OCI-LY3 (cell line): ENCODE data around the gene ZNF710.
"Not testable (repeated sequence)": the region's sequence is repeated elsewhere in the genome, so short reads cannot be mapped to it uniquely, and the experiment has no call there.

ENCODE experiments used
- H2AFZ ChIP-seq: fragments of 200-600, 300-600 bp; shearing (Covaris generic); 2 replicates; pipeline ENCODE4 v1.6.0; 2014; ENCODE audit warnings: antibody characterized with exemption, low read depth, low read length
- H3K27ac ChIP-seq: fragments of 200-600, 300-600 bp; sonication (generic); 2 replicates; pipeline ENCODE4 v1.5.1; 2014; ENCODE audit warnings: mild to moderate bottlenecking, low read length, moderate library complexity, mixed read lengths
- H3K27me3 ChIP-seq: fragments of 200-600, 300-600 bp; sonication (generic); 2 replicates; pipeline ENCODE4 v1.6.1; 2014; ENCODE audit warnings: low read depth, low read length, mixed read lengths
- H3K36me3 ChIP-seq: fragments of 200-600, 300-600 bp; sonication (generic); replicated peaks from 2 replicates; pipeline ENCODE3; 2014; ENCODE audit warnings: low read depth, low read length, mixed read lengths
- H3K4me1 ChIP-seq: fragments of 300-600, 200-600 bp; sonication (generic); 2 replicates; pipeline ENCODE4 v1.6.1; 2014; ENCODE audit warnings: low read length, mixed read lengths
- H3K4me2 ChIP-seq: fragments of 200-600, 300-600 bp; sonication (generic); 2 replicates; pipeline ENCODE4 v1.6.1; 2014; ENCODE audit warnings: low read length, mixed read lengths
- H3K4me3 ChIP-seq: fragments of 300-600, 200-600 bp; sonication (generic); 2 replicates; pipeline ENCODE4 v1.5.1; 2014; ENCODE audit warnings: antibody characterized with exemption, mild to moderate bottlenecking, low read length, moderate library complexity
- H3K79me2 ChIP-seq: fragments of 300-600, 200-600 bp; shearing (Covaris generic); 2 replicates; pipeline ENCODE4 v1.6.1; 2014; ENCODE audit warnings: mild to moderate bottlenecking, low read length, mixed read lengths
- H3K9ac ChIP-seq: fragments of 300-600, 200-600 bp; shearing (Covaris generic); 2 replicates; pipeline ENCODE4 v1.6.0; 2014; ENCODE audit warnings: mild to moderate bottlenecking, low read length, moderate library complexity
- H3K9me3 ChIP-seq: fragments of 200-600, 300-600 bp; shearing (Covaris generic); 2 replicates; pipeline ENCODE4 v1.6.1; 2014; ENCODE audit warnings: low read length, mixed read lengths; ENCODE audit not compliant: insufficient read depth
- H4K20me1 ChIP-seq: fragments of 200-600, 300-600 bp; sonication (generic); 2 replicates; pipeline ENCODE4 v1.6.1; 2016; ENCODE audit warnings: low read length, mixed read lengths; ENCODE audit not compliant: insufficient read depth
- EZH2phosphoT487 ChIP-seq: fragments of 200-600 bp; shearing (Covaris generic); IDR thresholded peaks from 2 replicates; pipeline ENCODE4 v1.6.1; 2018; ENCODE audit warnings: antibody characterized with exemption, mixed run types, low read depth
- TF ChIP-seq, protein P1 (sequence below): fragments of 200-600, 300-600 bp; sonication (generic); IDR thresholded peaks from 2 replicates; pipeline ENCODE4 v1.5.1; 2014; ENCODE audit warnings: antibody characterized with exemption, low read length, low read depth

ZNF710 gene

DNA sequence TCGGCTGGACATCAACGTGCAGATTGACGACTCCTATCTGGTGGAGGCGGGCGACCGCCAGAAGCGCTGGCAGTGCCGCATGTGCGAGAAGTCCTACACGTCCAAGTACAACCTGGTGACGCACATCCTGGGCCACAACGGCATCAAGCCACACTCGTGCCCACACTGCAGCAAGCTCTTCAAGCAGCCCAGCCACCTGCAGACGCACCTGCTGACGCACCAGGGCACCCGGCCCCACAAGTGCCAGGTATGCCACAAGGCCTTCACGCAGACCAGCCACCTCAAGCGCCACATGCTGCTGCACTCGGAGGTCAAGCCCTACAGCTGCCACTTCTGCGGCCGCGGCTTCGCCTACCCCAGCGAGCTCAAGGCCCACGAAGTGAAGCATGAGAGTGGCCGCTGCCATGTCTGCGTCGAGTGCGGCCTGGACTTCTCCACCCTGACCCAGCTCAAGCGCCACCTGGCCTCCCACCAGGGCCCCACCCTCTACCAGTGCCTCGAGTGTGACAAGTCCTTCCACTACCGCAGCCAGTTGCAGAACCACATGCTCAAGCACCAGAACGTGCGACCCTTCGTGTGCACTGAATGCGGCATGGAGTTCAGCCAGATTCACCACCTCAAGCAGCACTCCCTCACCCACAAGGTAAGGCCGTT lies 67.0 kb downstream of the ZNF710 start:
- Histone ChIP-seq H3K4me2 (no peak overlapping the region), H3K27ac (no peak overlapping the region), H3K9ac (no peak overlapping the region), H2AFZ (no peak overlapping the region), H3K36me3 (peaks cover 43% of the 10 kb centered on the region), H3K9me3 (no peaks in the 10 kb centered on the region), H4K20me1 (no peaks in the 10 kb centered on the region), H3K4me3 (no peak overlapping the region), H3K4me1 (peaks cover 41% of the 10 kb centered on the region), H3K27me3 (no peaks in the 10 kb centered on the region), H3K79me2 (peaks cover 81% of the 10 kb centered on the region)
- TF ChIP-seq EZH2phosphoT487, result no peak
- TF ChIP-seq, protein P1, sequence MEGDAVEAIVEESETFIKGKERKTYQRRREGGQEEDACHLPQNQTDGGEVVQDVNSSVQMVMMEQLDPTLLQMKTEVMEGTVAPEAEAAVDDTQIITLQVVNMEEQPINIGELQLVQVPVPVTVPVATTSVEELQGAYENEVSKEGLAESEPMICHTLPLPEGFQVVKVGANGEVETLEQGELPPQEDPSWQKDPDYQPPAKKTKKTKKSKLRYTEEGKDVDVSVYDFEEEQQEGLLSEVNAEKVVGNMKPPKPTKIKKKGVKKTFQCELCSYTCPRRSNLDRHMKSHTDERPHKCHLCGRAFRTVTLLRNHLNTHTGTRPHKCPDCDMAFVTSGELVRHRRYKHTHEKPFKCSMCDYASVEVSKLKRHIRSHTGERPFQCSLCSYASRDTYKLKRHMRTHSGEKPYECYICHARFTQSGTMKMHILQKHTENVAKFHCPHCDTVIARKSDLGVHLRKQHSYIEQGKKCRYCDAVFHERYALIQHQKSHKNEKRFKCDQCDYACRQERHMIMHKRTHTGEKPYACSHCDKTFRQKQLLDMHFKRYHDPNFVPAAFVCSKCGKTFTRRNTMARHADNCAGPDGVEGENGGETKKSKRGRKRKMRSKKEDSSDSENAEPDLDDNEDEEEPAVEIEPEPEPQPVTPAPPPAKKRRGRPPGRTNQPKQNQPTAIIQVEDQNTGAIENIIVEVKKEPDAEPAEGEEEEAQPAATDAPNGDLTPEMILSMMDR, result no peak

DNA sequence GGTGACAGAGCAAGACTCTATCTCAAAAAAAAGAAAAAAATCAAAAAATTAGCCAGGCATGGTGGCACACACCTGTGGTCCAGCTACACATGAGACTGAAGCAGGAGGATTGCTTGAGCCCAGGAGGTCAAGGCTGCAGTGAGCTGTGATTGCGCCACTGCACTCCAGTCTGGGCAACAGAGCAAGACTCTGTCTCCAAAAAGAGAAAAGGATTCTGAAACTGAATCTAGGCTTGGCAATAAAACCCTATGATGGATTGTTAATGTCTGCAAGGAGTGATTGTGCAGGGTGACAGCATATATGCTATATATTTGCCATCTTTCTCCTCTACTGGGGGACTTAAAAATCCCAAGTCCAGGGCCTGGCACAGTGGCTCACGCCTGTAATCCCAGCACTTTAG lies 69.5 kb downstream of the ZNF710 start:
- peaks cover 22% of the 10 kb centered on the region for H3K4me1 ChIP-seq
- not testable (repeated sequence) for H3K4me3 ChIP-seq, H3K4me2 ChIP-seq, H4K20me1 ChIP-seq, H3K27me3 ChIP-seq, H3K9me3 ChIP-seq, H3K9ac ChIP-seq, H2AFZ ChIP-seq
- peaks cover 59% of the 10 kb centered on the region for H3K79me2 ChIP-seq
- H3K36me3 ChIP-seq, result peaks cover 62% of the 10 kb centered on the region
- H3K27ac ChIP-seq, result peak overlapping the region; percentile 52

- Histone ChIP-seq H3K9me3 (no peaks in the 10 kb centered on the region), H3K4me1 (peaks cover 22% of the 10 kb centered on the region), H3K4me3 (no peak overlapping the region), H3K79me2 (peaks cover 55% of the 10 kb centered on the region), H2AFZ (no peak overlapping the region), H3K9ac (no peak overlapping the region), H3K27ac (peak overlapping the region; percentile 52), H3K36me3 (peaks cover 69% of the 10 kb centered on the region), H4K20me1 (no peaks in the 10 kb centered on the region), H3K4me2 (no peak overlapping the region), H3K27me3 (no peaks in the 10 kb centered on the region)
- TF ChIP-seq, protein P1, result peak; percentile 91
- TF ChIP-seq EZH2phosphoT487, result no peak
These were observed 70.2 kb downstream of the ZNF710 start for GRCh38 chr15:90071220-90071807.

DNA sequence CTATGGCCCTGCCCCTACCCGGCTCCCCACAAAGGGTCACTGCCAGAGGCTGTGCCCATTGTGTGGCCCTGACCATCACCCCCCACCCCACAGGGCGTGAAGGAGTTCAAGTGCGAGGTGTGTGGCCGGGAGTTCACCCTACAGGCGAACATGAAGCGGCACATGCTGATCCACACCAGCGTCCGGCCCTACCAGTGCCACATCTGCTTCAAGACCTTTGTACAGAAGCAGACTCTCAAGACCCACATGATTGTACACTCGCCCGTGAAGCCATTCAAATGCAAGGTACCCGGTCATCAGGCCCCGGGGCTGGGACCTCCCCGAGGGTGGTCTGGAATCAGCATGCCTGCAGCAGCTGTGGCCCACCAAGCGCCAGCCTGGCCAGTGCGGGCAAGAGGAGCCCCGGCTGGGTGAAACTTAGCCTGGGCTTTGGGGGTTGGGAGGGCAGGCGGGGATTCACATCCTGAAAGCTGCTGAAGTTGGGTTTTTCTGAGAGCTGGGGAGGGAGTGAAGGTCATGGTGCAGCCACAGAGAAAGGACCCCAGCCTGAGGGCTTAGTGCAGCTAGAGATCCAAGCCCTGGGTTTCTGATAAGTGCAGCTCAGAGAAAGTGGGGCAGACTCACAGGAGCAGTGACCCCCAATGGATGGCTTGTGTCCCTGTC lies 72.0 kb downstream of the ZNF710 start:
- Histone ChIP-seq H3K27me3 (no peaks in the 10 kb centered on the region), H3K4me3 (no peak overlapping the region), H3K9ac (no peak overlapping the region), H3K36me3 (peaks cover 68% of the 10 kb centered on the region), H3K4me1 (peaks cover 22% of the 10 kb centered on the region), H3K27ac (no peak overlapping the region), H3K4me2 (no peak overlapping the region), H3K79me2 (peaks cover 43% of the 10 kb centered on the region), H2AFZ (no peak overlapping the region), H3K9me3 (no peaks in the 10 kb centered on the region), H4K20me1 (no peaks in the 10 kb centered on the region)
- TF ChIP-seq, protein P1, result no peak
- no peak for TF ChIP-seq EZH2phosphoT487
